CD4-positive, alpha-beta T cell treated with Interferon gamma for 1 hour (primary cell): ENCODE results near the gene BCL7C.
"Not testable (repeated sequence)": the region's sequence is repeated elsewhere in the genome, so short reads cannot be mapped to it uniquely, and the experiment has no call there.

Experiments
- DNase-seq: peaks from one replicate; pipeline ENCODE4 v3.0.0-alpha.2; 2020

Gene BCL7C

GRCh38 chr16:30894540-30895368 lies 877 bp upstream of the BCL7C start:
- DNase-seq = no peak

GRCh38 chr16:30893417-30893743 lies 497 bp downstream of the BCL7C start:
- DNase-seq = no peak

GRCh38 chr16:30892670-30893416 lies 1.0 kb downstream of the BCL7C start:
- DNase-seq = no peak

- DNase-seq = not testable (repeated sequence)
These were observed 2.6 kb downstream of the BCL7C start for GRCh38 chr16:30891043-30891823.

- no peak for DNase-seq
These were observed 4.2 kb downstream of the BCL7C start for GRCh38 chr16:30889721-30890120.

GRCh38 chr16:30888856-30889499 lies 4.9 kb downstream of the BCL7C start:
- no peak for DNase-seq

- DNase-seq = no peak
These were observed 6.0 kb downstream of the BCL7C start for GRCh38 chr16:30887927-30888326.

GRCh38 chr16:30886145-30886544 lies 7.7 kb downstream of the BCL7C start:
- DNase-seq = no peak

- no peak for DNase-seq
These were observed 8.7 kb downstream of the BCL7C start for GRCh38 chr16:30885196-30885595.

GRCh38 chr16:30884760-30885159 lies 9.1 kb downstream of the BCL7C start:
- no peak for DNase-seq

- DNase-seq = no peak
These were observed 11.2 kb downstream of the BCL7C start for GRCh38 chr16:30882429-30883310.

- no peak for DNase-seq
These were observed 17.0 kb downstream of the BCL7C start for GRCh38 chr16:30876867-30877266.

- DNase-seq = no peak
These were observed 17.7 kb downstream of the BCL7C start for GRCh38 chr16:30875871-30876801.

- peak; percentile 89 for DNase-seq
These were observed 18.8 kb downstream of the BCL7C start for GRCh38 chr16:30874821-30875717.

GRCh38 chr16:30874244-30874820 lies 19.5 kb downstream of the BCL7C start:
- DNase-seq = no peak

GRCh38 chr16:30870904-30871303 lies 23.0 kb downstream of the BCL7C start:
- no peak for DNase-seq

- DNase-seq = no peak
These were observed 26.1 kb downstream of the BCL7C start for GRCh38 chr16:30867747-30868146.

GRCh38 chr16:30866031-30866430 lies 27.8 kb downstream of the BCL7C start:
- no peak for DNase-seq

GRCh38 chr16:30863178-30863577 lies 30.7 kb downstream of the BCL7C start:
- DNase-seq = not testable (repeated sequence)
